Lower leg skin (tissue), 4 donors: ENCODE results near the gene RASSF9. TPM values are rescaled to one million over a fixed set of nuclear protein-coding genes. Genes with fewer than 3 reads are reported as not detected.

Source experiments
- DNase-seq, 2 donors: peaks; one replicate each; pipeline ENCODE4 v3.0.0-alpha.2; 2019; ENCODE audit warnings: low spot score in 2 of 2
- H3K4me3 ChIP-seq: fragments of 200-600 bp; sonication (generic); 2 replicates; pipeline ENCODE4 v1.5.1; 2017; ENCODE audit warnings: mild to moderate bottlenecking, low read depth; ENCODE audit not compliant: poor library complexity, severe bottlenecking
- POLR2A ChIP-seq, 2 donors: fragments of 450-650 bp; IDR thresholded peaks; one replicate each; pipeline ENCODE4 v1.6.1; 2016 to 2017; ENCODE audit warnings: antibody characterized with exemption in 2 of 2, mild to moderate bottlenecking in 1 of 2, moderate library complexity in 1 of 2
- WGBS, 2 donors: methylation state at CpG; one replicate each; pipeline ENCODE4 v1.1.5; 2018; 5-methylcytosine and 5-hydroxymethylcytosine counted together
- intact Hi-C: fragments of 100-400 bp; cut with DNase I; formaldehyde crosslinking; loops from one replicate; pipeline ENCODE4 v1.15.0; 2023; ENCODE audit warnings: low total_unique reads
- total RNA-seq, 4 donors: library from RNA; depleted of rRNA; stranded (reverse); fragments of >200 nt; gene quantifications; one replicate each; pipeline ENCODE4 v1.1.0, GENCODE V29; 2016
- TF ChIP-seq, protein P1 (sequence below), 3 donors: fragments of 450-650 bp; IDR thresholded peaks; one replicate each; pipeline ENCODE4 v1.5.1; 2016; ENCODE audit warnings: antibody characterized with exemption in 3 of 3, mild to moderate bottlenecking in 3 of 3, moderate library complexity in 2 of 3

The RASSF9 gene
- total RNA-seq, 4 donors from 2014 or later, result 1.8 to 4.6 (median 2.2) TPM

DNA sequence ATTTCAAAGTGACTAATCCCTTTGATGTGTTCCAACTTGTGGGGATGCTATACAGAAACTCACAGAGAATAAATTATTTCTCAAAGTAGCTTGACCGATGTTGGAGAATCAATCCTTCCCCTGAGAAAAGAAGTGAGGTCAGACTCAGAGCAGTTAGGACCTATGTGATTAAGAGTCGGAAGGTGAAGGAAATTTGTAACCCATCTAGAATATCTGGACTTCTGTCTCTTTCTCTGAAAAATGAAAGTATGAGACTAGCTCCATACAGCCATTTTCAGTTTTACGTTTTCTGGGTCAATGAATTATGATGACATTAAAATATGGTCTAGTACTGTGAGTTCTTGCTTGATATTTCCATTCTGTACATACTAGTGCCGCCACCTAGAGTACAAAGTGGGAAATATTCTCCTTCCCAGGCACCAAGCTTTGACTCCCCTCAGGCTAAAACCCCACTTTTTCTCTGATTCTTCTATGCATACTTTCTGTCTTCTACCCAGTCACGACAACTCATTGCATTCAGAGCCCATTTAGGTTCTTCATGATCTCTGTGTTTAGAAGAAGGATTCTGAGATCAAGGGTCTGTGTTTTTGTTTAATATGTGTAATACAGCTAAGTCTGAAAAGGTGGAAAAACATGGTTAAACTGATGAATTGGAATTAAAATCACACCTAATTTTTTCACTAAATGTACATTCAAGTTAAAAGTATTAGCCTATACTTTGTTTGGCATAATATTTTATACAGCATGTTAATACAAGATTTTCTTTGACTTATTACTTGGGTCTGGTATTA lies 31.0 kb upstream of the RASSF9 start:
- H3K4me3 ChIP-seq, result no peak overlapping the region
- intact Hi-C loops, result loop anchor here (10.0 kb wide), 1 partner anchor 292 kb away; no protein-coding TSS in a partner anchor
- TF ChIP-seq, protein P1, sequence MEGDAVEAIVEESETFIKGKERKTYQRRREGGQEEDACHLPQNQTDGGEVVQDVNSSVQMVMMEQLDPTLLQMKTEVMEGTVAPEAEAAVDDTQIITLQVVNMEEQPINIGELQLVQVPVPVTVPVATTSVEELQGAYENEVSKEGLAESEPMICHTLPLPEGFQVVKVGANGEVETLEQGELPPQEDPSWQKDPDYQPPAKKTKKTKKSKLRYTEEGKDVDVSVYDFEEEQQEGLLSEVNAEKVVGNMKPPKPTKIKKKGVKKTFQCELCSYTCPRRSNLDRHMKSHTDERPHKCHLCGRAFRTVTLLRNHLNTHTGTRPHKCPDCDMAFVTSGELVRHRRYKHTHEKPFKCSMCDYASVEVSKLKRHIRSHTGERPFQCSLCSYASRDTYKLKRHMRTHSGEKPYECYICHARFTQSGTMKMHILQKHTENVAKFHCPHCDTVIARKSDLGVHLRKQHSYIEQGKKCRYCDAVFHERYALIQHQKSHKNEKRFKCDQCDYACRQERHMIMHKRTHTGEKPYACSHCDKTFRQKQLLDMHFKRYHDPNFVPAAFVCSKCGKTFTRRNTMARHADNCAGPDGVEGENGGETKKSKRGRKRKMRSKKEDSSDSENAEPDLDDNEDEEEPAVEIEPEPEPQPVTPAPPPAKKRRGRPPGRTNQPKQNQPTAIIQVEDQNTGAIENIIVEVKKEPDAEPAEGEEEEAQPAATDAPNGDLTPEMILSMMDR (IDR thresholded peaks at IDR 0.05), result peak in 1 of 3 donors; percentile 54
- no peak for TF ChIP-seq POLR2A (IDR thresholded peaks at IDR 0.05)
- DNase-seq, result no peak
- 18 to 22% methylated on average over 5 of the region's 5 CpGs for WGBS, 2 donors

DNA sequence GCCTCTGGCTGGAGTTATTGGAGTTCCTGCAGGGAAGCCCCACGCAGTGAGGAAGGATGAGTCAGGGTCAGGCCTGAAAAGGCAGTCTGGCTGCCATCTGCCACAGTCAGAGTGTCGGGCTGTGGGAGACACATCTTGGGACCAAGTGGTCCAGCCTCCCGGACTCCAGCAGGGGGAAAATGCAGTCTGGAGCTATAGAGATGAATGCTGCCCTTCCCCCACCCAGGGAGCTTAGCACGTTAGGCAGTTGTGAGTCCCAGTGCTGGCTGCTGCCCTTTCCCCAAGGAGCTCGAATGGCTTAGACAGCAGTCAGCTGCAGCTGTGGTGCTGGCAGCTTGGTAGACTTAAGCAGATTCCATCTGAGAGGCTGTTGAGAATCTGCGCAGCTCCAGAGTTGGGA lies 29.7 kb upstream of the RASSF9 start:
- DNase-seq, result no peak
- no peak for TF ChIP-seq POLR2A (IDR thresholded peaks at IDR 0.05)
- no peak overlapping the region for H3K4me3 ChIP-seq
- whole genome bisulfite sequencing, 2 donors, result 67 to 80% methylated on average over 6 of the region's 6 CpGs
- intact Hi-C loops, result loop anchor here (10.0 kb wide), 1 partner anchor 291 kb away; no protein-coding TSS in a partner anchor

GRCh38 chr12:85856966-85857365 lies 20.8 kb upstream of the RASSF9 start:
- TF ChIP-seq, protein P1 (IDR thresholded peaks at IDR 0.05), result no peak
- TF ChIP-seq POLR2A (IDR thresholded peaks at IDR 0.05), result no peak
- 80 to 100% methylated on average over 3 of the region's 3 CpGs for WGBS, 2 donors
- no peak for DNase-seq
- intact Hi-C loops, result no loop called here
- H3K4me3 ChIP-seq, result no peak overlapping the region

- 82 to 86% methylated on average over 6 of the region's 6 CpGs for WGBS, 2 donors
- intact Hi-C loops, result no loop called here
- TF ChIP-seq, protein P1 (IDR thresholded peaks at IDR 0.05), result no peak
- TF ChIP-seq POLR2A (IDR thresholded peaks at IDR 0.05), result no peak
- no peak overlapping the region for H3K4me3 ChIP-seq
- no peak for DNase-seq
These were observed 19.1 kb upstream of the RASSF9 start for GRCh38 chr12:85855305-85855704.

DNA sequence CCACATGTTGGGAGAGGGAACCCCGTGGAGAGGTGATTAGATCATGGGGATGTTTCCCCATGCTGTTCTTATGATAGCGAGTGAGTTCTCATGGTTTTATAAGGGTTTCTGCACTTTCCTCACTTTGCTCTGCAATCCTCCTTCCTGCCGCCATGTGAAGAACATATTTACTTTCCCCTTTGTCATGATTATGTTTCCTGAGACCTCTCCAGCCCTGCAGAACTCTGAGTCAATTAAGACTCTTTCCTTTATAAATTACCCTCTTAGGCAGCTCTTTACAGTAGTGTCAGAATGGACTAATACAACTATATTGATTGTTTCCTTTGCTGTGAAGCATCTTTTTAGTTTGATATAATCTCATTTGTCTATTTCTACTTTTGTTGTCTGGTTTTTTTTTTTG lies 13.1 kb upstream of the RASSF9 start:
- WGBS, 2 donors, result 71 to 89% methylated on average over 3 of the region's 3 CpGs
- TF ChIP-seq, protein P1 (IDR thresholded peaks at IDR 0.05), result no peak
- no peak for TF ChIP-seq POLR2A (IDR thresholded peaks at IDR 0.05)

DNA sequence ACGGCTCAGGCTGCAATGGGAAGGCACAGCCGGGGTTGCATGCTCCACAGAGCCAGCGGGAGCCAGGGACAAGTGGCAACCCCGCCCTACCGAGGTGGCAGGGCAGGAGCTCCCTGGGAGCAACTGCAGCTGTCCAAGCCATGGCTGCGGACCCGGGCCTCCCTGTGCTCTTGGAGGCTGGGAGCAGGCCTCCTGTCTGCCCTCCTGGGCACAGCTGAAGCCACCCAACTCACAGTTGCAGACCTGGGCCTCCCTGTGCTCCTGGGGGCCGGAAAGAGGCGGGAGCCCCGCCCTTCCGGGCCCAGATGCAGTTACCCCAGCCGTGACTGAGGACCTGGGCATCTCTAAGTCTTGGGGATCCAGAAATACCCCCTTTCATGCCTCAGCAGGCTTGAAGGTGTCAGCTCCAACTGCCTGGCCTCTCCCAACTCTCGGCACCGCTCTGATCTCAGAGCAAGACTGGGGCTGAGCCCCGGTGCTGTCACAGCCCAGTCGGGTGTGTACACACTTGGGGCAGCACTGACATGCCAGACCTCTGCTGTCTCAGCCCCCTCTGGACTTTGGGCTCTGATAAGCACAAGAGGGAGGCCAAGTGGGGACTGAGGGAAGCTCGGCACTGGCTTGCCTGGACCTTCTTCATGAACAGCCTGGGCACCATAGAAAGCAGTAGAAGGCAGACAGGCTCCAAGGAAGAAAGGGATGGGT lies 7.5 kb upstream of the RASSF9 start:
- TF ChIP-seq, protein P1 (IDR thresholded peaks at IDR 0.05), result no peak
- no peak for TF ChIP-seq POLR2A (IDR thresholded peaks at IDR 0.05)
- intact Hi-C loops, result no loop called here
- no peak overlapping the region for H3K4me3 ChIP-seq
- DNase-seq, result no peak
- 90 to 94% methylated on average over 12 to 16 of the region's 17 CpGs for WGBS, 2 donors

More for the DNA sequence above, 13.1 kb upstream of the RASSF9 start:
- no peak for DNase-seq
- H3K4me3 ChIP-seq, result no peak overlapping the region
- intact Hi-C loops, result no loop called here
